HUES6 (cell line): Measurements from ENCODE around the gene LINC01488.
A peak's percentile ranks its signal among the peaks of the same experiment; 100 is the strongest.

Experiments
- H3K27ac ChIP-seq: 2 replicates; pipeline ENCODE4 v1.7.0; 2013; ENCODE audit warnings: low read depth, mild to moderate bottlenecking, low read length, inconsistent platforms
- H3K27me3 ChIP-seq: 2 replicates; pipeline ENCODE4 v1.6.1; 2013; ENCODE audit warnings: low read length; ENCODE audit not compliant: control insufficient read depth, insufficient read depth
- H3K36me3 ChIP-seq: 2 replicates; pipeline ENCODE4 v1.6.1; 2013; ENCODE audit warnings: low read length; ENCODE audit not compliant: control insufficient read depth, insufficient read depth
- H3K4me1 ChIP-seq: 2 replicates; pipeline ENCODE4 v1.6.1; 2013; ENCODE audit warnings: low read length; ENCODE audit not compliant: control insufficient read depth, insufficient read depth
- H3K4me3 ChIP-seq: 2 replicates; pipeline ENCODE4 v1.5.1; 2013; ENCODE audit warnings: low read depth, low read length
- H3K9ac ChIP-seq: one replicate; pipeline ENCODE4 v1.6.1; 2013; ENCODE audit warnings: mild to moderate bottlenecking, low read length
- H3K9me3 ChIP-seq: 2 replicates; pipeline ENCODE4 v1.6.1; 2013; ENCODE audit warnings: low read depth, low read length; ENCODE audit not compliant: control insufficient read depth, insufficient read depth

The LINC01488 gene

DNA sequence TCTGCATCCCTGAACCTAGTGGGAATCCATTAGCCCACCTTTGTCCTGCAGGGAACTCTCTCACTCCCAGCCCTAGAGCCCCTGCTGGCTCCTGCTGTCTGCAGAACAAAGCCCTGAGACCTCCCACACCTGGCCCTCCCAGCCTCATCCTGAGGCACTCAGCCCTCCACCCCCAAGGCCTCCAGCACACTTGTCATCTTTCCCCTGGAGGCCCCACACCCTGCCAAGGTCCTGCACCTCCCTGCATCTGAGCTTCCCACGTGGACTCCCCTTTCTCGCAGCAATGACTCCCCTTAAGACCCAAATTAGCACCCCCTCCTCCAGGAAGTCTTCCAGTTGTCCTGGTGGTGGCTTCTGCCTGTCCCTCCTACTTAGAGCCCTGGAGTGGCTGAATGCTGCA is 42.3 kb upstream of the LINC01488 start:
- Histone ChIP-seq H3K4me1 (peaks cover 76% of the 10 kb centered on the region), H3K27ac (no peak overlapping the region), H3K9me3 (no peaks in the 10 kb centered on the region), H3K36me3 (no peaks in the 10 kb centered on the region), H3K27me3 (peaks cover 4% of the 10 kb centered on the region; the same call in 1 of the 2 replicates), H3K4me3 (no peak overlapping the region), H3K9ac (no peak overlapping the region)

GRCh38 chr11:69439651-69440464 is 41.6 kb upstream of the LINC01488 start:
- H3K36me3 ChIP-seq = no peaks in the 10 kb centered on the region
- no peak overlapping the region for H3K4me3 ChIP-seq
- H3K9me3 ChIP-seq = no peaks in the 10 kb centered on the region
- no peak overlapping the region for H3K9ac ChIP-seq
- H3K27ac ChIP-seq = no peak overlapping the region
- peaks cover 75% of the 10 kb centered on the region for H3K4me1 ChIP-seq
- peaks cover 4% of the 10 kb centered on the region; the same call in 1 of the 2 replicates for H3K27me3 ChIP-seq

DNA sequence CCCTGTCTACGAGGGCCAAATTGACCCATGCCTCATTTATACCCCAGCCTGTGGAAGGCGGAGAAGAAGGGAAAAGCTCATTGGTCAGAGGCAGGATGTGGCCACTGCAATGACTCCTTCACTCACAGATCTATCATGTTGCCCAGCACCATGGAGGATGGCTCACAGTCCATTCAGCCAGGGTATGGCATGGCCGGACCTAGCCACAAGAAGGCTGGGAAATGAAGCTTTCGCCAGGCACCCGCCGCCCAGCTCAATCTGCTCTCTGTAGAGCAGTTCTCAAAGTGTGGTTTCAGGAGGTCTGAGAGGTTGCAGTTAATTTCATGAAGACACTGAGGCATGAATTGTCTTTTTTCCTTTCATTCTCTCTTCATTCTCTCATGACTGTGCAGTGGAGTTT is 40.6 kb upstream of the LINC01488 start:
- Histone ChIP-seq H3K4me3 (no peak overlapping the region), H3K36me3 (no peaks in the 10 kb centered on the region), H3K27me3 (peaks cover 4% of the 10 kb centered on the region; the same call in 1 of the 2 replicates), H3K27ac (no peak overlapping the region), H3K9ac (no peak overlapping the region), H3K9me3 (no peaks in the 10 kb centered on the region), H3K4me1 (peaks cover 68% of the 10 kb centered on the region)

DNA sequence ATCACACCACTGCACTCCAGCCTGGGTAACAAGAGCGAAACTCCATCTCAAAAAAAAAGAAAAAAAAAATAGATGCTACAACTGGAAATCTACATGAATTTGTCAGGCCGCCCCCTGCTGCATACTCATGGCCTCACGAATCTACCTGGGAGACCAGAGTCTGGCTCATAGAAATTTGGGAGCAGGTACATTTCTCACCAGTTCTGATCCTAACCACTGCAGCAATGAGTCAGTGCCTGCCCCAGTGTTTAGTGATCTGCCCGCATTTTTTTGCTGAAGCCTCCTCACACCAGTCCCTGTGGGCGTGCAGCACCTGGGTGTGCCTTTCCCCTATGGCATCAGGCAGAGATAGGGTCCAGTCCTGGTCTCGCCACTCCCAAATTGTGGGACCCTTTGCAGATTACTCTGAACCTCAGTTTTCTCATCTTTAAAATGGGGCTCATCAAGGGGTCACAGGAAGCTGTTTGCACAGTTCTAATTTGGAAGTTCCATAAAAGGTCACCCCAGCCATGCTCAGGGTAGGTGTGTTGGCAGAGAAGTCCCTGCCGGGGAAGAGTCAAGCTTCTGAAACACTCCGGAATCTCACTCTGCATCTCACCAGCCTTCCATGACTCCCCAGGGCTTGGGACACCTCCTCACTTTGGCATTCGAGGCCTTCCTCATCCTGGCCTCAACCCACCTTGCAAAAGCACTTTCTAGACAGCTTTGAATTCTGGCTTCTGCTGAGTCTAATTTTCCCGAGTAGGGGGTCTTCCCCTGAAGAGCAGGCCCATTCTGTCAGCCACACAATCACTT is 39.3 kb upstream of the LINC01488 start:
- Histone ChIP-seq H3K27ac (peak overlapping the region; percentile 81; the same call in 1 of the 2 replicates), H3K27me3 (peaks cover 4% of the 10 kb centered on the region; the same call in 1 of the 2 replicates), H3K9ac (peak overlapping the region; percentile 66), H3K9me3 (no peaks in the 10 kb centered on the region), H3K4me3 (no peak overlapping the region), H3K36me3 (no peaks in the 10 kb centered on the region), H3K4me1 (peaks cover 55% of the 10 kb centered on the region)

DNA sequence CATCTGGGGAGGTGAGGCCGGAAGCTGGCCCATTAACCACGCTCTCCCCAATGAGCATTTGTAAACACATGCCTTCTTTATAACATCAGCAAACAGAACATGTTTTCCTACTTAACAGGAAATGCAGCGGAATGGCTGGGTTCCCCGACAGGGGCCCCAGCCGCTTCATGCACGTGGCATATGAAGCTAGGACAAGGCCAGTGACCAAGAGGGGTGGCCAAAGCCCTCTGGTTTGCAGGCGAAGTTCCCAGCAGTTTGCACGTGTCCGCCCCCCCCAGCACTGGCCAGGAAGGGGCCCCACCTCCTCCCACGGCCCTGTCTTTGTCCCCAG is 38.7 kb upstream of the LINC01488 start:
- H3K36me3 ChIP-seq = no peaks in the 10 kb centered on the region
- no peak overlapping the region for H3K4me3 ChIP-seq
- H3K27me3 ChIP-seq = peaks cover 4% of the 10 kb centered on the region; the same call in 1 of the 2 replicates
- peaks cover 50% of the 10 kb centered on the region for H3K4me1 ChIP-seq
- peak overlapping the region; percentile 81; the same call in 1 of the 2 replicates for H3K27ac ChIP-seq
- H3K9ac ChIP-seq = peak overlapping the region; percentile 66
- H3K9me3 ChIP-seq = no peaks in the 10 kb centered on the region

GRCh38 chr11:69443138-69443967 is 38.1 kb upstream of the LINC01488 start:
- Histone ChIP-seq H3K9me3 (no peaks in the 10 kb centered on the region), H3K4me1 (peaks cover 44% of the 10 kb centered on the region), H3K27me3 (peaks cover 4% of the 10 kb centered on the region; the same call in 1 of the 2 replicates), H3K36me3 (no peaks in the 10 kb centered on the region), H3K27ac (peak overlapping the region; percentile 81; the same call in 1 of the 2 replicates), H3K4me3 (peak overlapping the region; percentile 35), H3K9ac (peak overlapping the region; percentile 86)

GRCh38 chr11:69443968-69444364 is 37.5 kb upstream of the LINC01488 start:
- H3K4me3 ChIP-seq = peak overlapping the region; percentile 35

GRCh38 chr11:69444381-69445130 is 36.9 kb upstream of the LINC01488 start:
- H3K27ac ChIP-seq = peak overlapping the region; percentile 79; the same call in 1 of the 2 replicates
- no peaks in the 10 kb centered on the region for H3K36me3 ChIP-seq
- peaks cover 4% of the 10 kb centered on the region; the same call in 1 of the 2 replicates for H3K27me3 ChIP-seq
- H3K4me1 ChIP-seq = peaks cover 40% of the 10 kb centered on the region
- H3K9ac ChIP-seq = peak overlapping the region; percentile 86
- no peaks in the 10 kb centered on the region for H3K9me3 ChIP-seq
- H3K4me3 ChIP-seq = no peak overlapping the region

More at GRCh38 chr11:69443968-69444364, 37.5 kb upstream of the LINC01488 start:
- Histone ChIP-seq H3K9me3 (no peaks in the 10 kb centered on the region), H3K4me1 (peaks cover 40% of the 10 kb centered on the region), H3K9ac (peak overlapping the region; percentile 86), H3K27me3 (peaks cover 4% of the 10 kb centered on the region; the same call in 1 of the 2 replicates), H3K27ac (peak overlapping the region; percentile 79; the same call in 1 of the 2 replicates), H3K36me3 (no peaks in the 10 kb centered on the region)

GRCh38 chr11:69445131-69445470 is 36.4 kb upstream of the LINC01488 start:
- no peak overlapping the region for H3K4me3 ChIP-seq
- H3K27ac ChIP-seq = no peak overlapping the region
- H3K9me3 ChIP-seq = no peaks in the 10 kb centered on the region
- no peaks in the 10 kb centered on the region for H3K36me3 ChIP-seq
- H3K4me1 ChIP-seq = peaks cover 42% of the 10 kb centered on the region
- no peaks in the 10 kb centered on the region for H3K27me3 ChIP-seq
- no peak overlapping the region for H3K9ac ChIP-seq

DNA sequence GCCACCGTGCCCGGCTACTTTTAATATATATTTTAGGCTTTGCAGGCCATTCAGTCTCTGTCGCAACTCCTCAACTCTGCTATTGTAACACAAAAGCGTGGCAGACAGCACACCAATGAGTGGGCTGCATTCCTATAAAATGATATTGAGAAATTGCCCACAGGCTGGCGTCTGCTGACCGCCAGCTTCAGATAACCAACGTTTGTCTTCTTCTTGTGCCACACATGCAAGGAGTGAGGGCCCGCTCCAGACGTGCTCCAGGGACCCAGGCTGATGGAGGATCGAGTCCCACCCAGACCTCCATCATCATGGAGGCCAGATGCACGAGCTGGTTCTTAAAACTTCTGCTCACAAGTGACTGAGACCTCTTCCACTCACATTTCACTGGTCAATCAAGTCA is 35.4 kb upstream of the LINC01488 start:
- H3K4me1 ChIP-seq = peaks cover 51% of the 10 kb centered on the region
- H3K4me3 ChIP-seq = no peak overlapping the region
- no peaks in the 10 kb centered on the region for H3K36me3 ChIP-seq
- no peaks in the 10 kb centered on the region for H3K9me3 ChIP-seq
- H3K27ac ChIP-seq = no peak overlapping the region
- no peak overlapping the region for H3K9ac ChIP-seq
- H3K27me3 ChIP-seq = no peaks in the 10 kb centered on the region
